ENCODE results near the gene TNRC6B. TPM values are rescaled to one million over a fixed set of nuclear protein-coding genes. Genes with fewer than 3 reads are reported as not detected.

Gene TNRC6B, protein sequence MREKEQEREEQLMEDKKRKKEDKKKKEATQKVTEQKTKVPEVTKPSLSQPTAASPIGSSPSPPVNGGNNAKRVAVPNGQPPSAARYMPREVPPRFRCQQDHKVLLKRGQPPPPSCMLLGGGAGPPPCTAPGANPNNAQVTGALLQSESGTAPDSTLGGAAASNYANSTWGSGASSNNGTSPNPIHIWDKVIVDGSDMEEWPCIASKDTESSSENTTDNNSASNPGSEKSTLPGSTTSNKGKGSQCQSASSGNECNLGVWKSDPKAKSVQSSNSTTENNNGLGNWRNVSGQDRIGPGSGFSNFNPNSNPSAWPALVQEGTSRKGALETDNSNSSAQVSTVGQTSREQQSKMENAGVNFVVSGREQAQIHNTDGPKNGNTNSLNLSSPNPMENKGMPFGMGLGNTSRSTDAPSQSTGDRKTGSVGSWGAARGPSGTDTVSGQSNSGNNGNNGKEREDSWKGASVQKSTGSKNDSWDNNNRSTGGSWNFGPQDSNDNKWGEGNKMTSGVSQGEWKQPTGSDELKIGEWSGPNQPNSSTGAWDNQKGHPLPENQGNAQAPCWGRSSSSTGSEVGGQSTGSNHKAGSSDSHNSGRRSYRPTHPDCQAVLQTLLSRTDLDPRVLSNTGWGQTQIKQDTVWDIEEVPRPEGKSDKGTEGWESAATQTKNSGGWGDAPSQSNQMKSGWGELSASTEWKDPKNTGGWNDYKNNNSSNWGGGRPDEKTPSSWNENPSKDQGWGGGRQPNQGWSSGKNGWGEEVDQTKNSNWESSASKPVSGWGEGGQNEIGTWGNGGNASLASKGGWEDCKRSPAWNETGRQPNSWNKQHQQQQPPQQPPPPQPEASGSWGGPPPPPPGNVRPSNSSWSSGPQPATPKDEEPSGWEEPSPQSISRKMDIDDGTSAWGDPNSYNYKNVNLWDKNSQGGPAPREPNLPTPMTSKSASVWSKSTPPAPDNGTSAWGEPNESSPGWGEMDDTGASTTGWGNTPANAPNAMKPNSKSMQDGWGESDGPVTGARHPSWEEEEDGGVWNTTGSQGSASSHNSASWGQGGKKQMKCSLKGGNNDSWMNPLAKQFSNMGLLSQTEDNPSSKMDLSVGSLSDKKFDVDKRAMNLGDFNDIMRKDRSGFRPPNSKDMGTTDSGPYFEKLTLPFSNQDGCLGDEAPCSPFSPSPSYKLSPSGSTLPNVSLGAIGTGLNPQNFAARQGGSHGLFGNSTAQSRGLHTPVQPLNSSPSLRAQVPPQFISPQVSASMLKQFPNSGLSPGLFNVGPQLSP (N-terminal part only)
- total RNA-seq (2021) (57.8 and 62.7 TPM in 2 replicates), Bru-seq, nascent RNA (percentile 85 among the genes with signal in this experiment), BruChase-seq, experiment 1, labeled RNA remaining after a 2-hour chase (percentile 83 among the genes with signal in this experiment), BruChase-seq, experiment 2, labeled RNA remaining after a 6-hour chase (percentile 78 among the genes with signal in this experiment)
- long read RNA-seq, partial matches to known transcripts, result 4 of 13 reads
- long read RNA-seq, other reads (novel, unspliced or antisense), result 9 of 13 reads

DNA sequence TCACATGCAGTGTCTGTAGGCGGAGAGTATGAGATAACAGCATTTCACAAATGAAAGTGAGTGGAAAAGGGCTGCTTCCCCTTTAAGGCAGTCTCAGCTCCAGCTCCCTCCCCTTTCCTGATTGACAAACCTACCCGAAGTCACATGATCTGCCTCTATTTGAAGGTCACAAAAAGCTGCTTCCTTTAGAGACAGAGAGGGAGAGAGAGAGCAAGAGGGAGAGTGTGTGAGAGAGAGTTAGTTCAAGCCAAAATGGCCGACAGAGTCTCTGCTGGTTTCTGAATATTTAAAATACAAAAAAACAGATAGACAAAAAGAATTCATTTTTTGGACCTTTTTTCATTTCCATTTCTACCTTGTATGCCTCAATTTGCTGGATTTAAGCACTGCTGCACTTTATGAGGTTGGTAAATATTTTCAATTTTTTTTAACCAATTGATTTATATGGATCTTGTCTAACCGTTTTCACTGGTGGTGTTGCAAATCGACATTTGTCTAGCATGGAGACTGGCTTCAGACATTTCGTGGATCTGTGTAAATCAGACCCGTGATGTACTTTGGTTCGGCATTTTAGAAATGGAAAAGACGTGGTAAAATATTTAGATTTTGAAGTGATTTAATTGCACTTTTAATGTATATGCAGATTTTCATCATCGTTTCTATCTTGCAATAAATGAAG, at the start of gene TNRC6B:
Gene TNRC6B (plus strand): TSS at position 188 of the 679 bp plus-strand sequence. CDS start 211 bp downstream, at position 399.
- intact Hi-C loops (cut with micrococcal nuclease; ENCODE audit: unreplicated experiment), result loop anchor here (1.0 to 5.0 kb wide), 3 partner anchors 22 to 134 kb away; no protein-coding TSS in a partner anchor
- TF ChIP-seq, protein P1, sequence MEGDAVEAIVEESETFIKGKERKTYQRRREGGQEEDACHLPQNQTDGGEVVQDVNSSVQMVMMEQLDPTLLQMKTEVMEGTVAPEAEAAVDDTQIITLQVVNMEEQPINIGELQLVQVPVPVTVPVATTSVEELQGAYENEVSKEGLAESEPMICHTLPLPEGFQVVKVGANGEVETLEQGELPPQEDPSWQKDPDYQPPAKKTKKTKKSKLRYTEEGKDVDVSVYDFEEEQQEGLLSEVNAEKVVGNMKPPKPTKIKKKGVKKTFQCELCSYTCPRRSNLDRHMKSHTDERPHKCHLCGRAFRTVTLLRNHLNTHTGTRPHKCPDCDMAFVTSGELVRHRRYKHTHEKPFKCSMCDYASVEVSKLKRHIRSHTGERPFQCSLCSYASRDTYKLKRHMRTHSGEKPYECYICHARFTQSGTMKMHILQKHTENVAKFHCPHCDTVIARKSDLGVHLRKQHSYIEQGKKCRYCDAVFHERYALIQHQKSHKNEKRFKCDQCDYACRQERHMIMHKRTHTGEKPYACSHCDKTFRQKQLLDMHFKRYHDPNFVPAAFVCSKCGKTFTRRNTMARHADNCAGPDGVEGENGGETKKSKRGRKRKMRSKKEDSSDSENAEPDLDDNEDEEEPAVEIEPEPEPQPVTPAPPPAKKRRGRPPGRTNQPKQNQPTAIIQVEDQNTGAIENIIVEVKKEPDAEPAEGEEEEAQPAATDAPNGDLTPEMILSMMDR (conservative IDR thresholded peaks at IDR 0.05), result no peak
- TF ChIP-seq EZH2 (IDR thresholded peaks at IDR 0.05; ENCODE audit: low read depth), result no peak
- peaks cover 32% of the 10 kb centered on the region for H3K4me1 ChIP-seq (replicated peaks; ENCODE audit: insufficient read depth)
- peak within 1 kb of the TSS; percentile 91 for H3K4me3 ChIP-seq
- ChIA-PET CTCF (no interaction called here), POLR2A (ENCODE audit: unreplicated experiment) (interaction anchor here (0.5 to 1.6 kb wide), 14 partner anchors 13 to 1441 kb away, joined by 4 to 28 read pairs (median 5); no protein-coding TSS in a partner anchor)
- DNase-seq, result peak; percentile 64 to 96
- H2AFZ ChIP-seq, result peak within 1 kb of the TSS; percentile 66
- peaks cover 51% of the 10 kb centered on the region for H3K79me2 ChIP-seq (ENCODE audit: low read depth)
- H3K27me3 ChIP-seq (ENCODE audit: insufficient read depth, low read depth), result no peaks in the 10 kb centered on the region
- H4K20me1 ChIP-seq (ENCODE audit: insufficient read depth), result peaks cover 4% of the 10 kb centered on the region
- peaks cover 21% of the 10 kb centered on the region for H3F3A ChIP-seq (ENCODE audit: insufficient read depth, low read depth)
- peak within 1 kb of the TSS; percentile 69 for H3K27ac ChIP-seq
- BruUV-seq (replicated peaks), result TSS peak; percentile 61
- peak within 1 kb of the TSS; percentile 96 for H3K4me2 ChIP-seq
- no peaks in the 10 kb centered on the region for H3K9me2 ChIP-seq (ENCODE audit: insufficient read depth)
- H3K36me3 ChIP-seq (ENCODE audit: low read depth), result no peaks in the 10 kb centered on the region
- H3K9me3 ChIP-seq (ENCODE audit: insufficient read depth, low read depth), result no peaks in the 10 kb centered on the region

DNA sequence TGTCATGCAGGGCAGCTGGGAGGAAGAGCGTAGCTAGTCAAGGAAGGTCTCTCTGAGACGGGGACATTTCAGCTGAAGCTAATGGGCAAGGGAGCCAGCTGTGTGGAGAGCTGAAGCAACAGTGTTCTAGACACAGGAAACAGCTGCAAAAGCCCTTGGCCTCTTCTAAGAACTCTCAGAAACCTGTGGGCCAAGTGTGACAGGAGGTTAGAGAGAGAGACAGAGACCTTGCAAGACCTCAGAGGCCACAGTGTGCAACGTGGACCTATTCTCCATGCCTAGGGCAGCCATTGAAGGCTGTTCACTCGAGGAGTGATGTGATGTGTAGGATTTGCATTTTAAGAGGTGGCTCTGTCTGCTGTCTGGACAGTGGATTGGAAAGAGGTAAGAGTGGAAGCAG, 48.7 kb upstream of the TNRC6B start:
- TF ChIP-seq, protein P1 (conservative IDR thresholded peaks at IDR 0.05), result no peak
- TF ChIP-seq EZH2 (IDR thresholded peaks at IDR 0.05; ENCODE audit: low read depth), result no peak
- H4K20me1 ChIP-seq (ENCODE audit: insufficient read depth), result peaks cover 9% of the 10 kb centered on the region
- intact Hi-C loops (cut with micrococcal nuclease; ENCODE audit: unreplicated experiment), result no loop called here
- no peak overlapping the region for H2AFZ ChIP-seq
- ChIA-PET POLR2A (ENCODE audit: unreplicated experiment) (no interaction called here), CTCF (no interaction called here)
- no TSS peak for BruUV-seq (replicated peaks)
- DNase-seq, result no peak
- no peak overlapping the region for H3K4me2 ChIP-seq
- H3F3A ChIP-seq (ENCODE audit: insufficient read depth, low read depth), result no peaks in the 10 kb centered on the region
- H3K79me2 ChIP-seq (ENCODE audit: low read depth), result no peaks in the 10 kb centered on the region
- H3K36me3 ChIP-seq (ENCODE audit: low read depth), result no peaks in the 10 kb centered on the region
- H3K27me3 ChIP-seq (ENCODE audit: insufficient read depth, low read depth), result no peaks in the 10 kb centered on the region
- no peak overlapping the region for H3K4me3 ChIP-seq
- H3K27ac ChIP-seq, result no peak overlapping the region
- no peaks in the 10 kb centered on the region for H3K9me3 ChIP-seq (ENCODE audit: insufficient read depth, low read depth)
- H3K4me1 ChIP-seq (replicated peaks; ENCODE audit: insufficient read depth), result no peaks in the 10 kb centered on the region
- no peaks in the 10 kb centered on the region for H3K9me2 ChIP-seq (ENCODE audit: insufficient read depth)

All from PC-9 (cell line).